Subcutaneous adipose tissue (tissue), 4 donors: ENCODE results near the gene RBL1. TPM values are rescaled to one million over a fixed set of nuclear protein-coding genes. Genes with fewer than 3 reads are reported as not detected.

Experiments used
- CTCF ChIP-seq: fragments of 450-650 bp; IDR thresholded peaks from one replicate; pipeline ENCODE4 v1.5.1; 2016; ENCODE audit warnings: low read depth, mild to moderate bottlenecking, control low read depth, antibody characterized with exemption, moderate library complexity
- total RNA-seq, 4 donors: library from RNA; depleted of rRNA; stranded (reverse); fragments of >200 nt; gene quantifications; one replicate each; pipeline ENCODE4 v1.1.0, GENCODE V29; 2016

The RBL1 gene
- total RNA-seq, 4 donors from 2014 or later = 4.6 to 9.7 (median 6.5) TPM

- no peak for TF ChIP-seq CTCF
Observed at GRCh38 chr20:36991703-36992102, 104.1 kb downstream of the RBL1 start.

GRCh38 chr20:36989797-36990196 is 106.0 kb downstream of the RBL1 start:
- TF ChIP-seq CTCF = no peak

GRCh38 chr20:36988494-36988966 is 107.3 kb downstream of the RBL1 start:
- no peak for TF ChIP-seq CTCF

- no peak for TF ChIP-seq CTCF
Observed at GRCh38 chr20:36984257-36984638, 111.5 kb downstream of the RBL1 start.

- TF ChIP-seq CTCF = no peak
Observed at GRCh38 chr20:36975099-36975818, 120.5 kb downstream of the RBL1 start.

- TF ChIP-seq CTCF = no peak
Observed at GRCh38 chr20:36974660-36975059, 121.1 kb downstream of the RBL1 start.

GRCh38 chr20:36971103-36971502 is 124.7 kb downstream of the RBL1 start:
- TF ChIP-seq CTCF = no peak
